Fibroblast of lung (primary cell): ENCODE measurements around the gene CDKAL1. TPM values are rescaled to one million over a fixed set of nuclear protein-coding genes. Genes with fewer than 3 reads are reported as not detected.

Source experiments
- DNase-seq, 2 donors: peaks; one replicate each; pipeline versions ENCODE4 v3.0.0 to v3.0.0-alpha.2; 2010; ENCODE audit warnings: low read depth in 2 of 2
- H2AFZ ChIP-seq: 2 replicates; pipeline ENCODE4 v1.5.1; 2012; ENCODE audit warnings: low read length, control low read depth, inconsistent platforms
- H3K27ac ChIP-seq: 2 replicates; pipeline ENCODE4 v1.5.1; 2011; ENCODE audit warnings: low read length, control low read depth; ENCODE audit not compliant: insufficient read depth
- H3K27me3 ChIP-seq: 2 replicates; pipeline ENCODE4 v1.5.1; 2011; ENCODE audit warnings: mild to moderate bottlenecking, low read length; ENCODE audit not compliant: control insufficient read depth, insufficient read depth
- H3K36me3 ChIP-seq: 2 replicates; pipeline ENCODE4 v1.5.1; 2011; ENCODE audit warnings: low read length; ENCODE audit not compliant: control insufficient read depth, insufficient read depth
- H3K4me1 ChIP-seq: 2 replicates; pipeline ENCODE4 v1.5.1; 2011; ENCODE audit warnings: low read length; ENCODE audit not compliant: control insufficient read depth, insufficient read depth; ENCODE audit errors: extremely low read depth
- H3K4me2 ChIP-seq: 2 replicates; pipeline ENCODE4 v1.5.1; 2011; ENCODE audit warnings: low read length, control low read depth; ENCODE audit not compliant: insufficient read depth; ENCODE audit errors: extremely low read depth
- H3K4me3 ChIP-seq, 4 experiments: fragments of 200-600 bp in 1 of 4; sonication (generic) in 1 of 4; replicated peaks in 1 of 4; 2 replicates each; pipeline ENCODE4 v1.5.1; 2011 to 2016; ENCODE audit warnings: low read length in 4 of 4, low read depth in 3 of 4, mild to moderate bottlenecking in 3 of 4, control low read depth in 2 of 4, inconsistent platforms in 1 of 4, mixed read lengths in 1 of 4; ENCODE audit not compliant: insufficient read depth in 1 of 4; ENCODE audit errors: control extremely low read depth in 1 of 4
- H3K79me2 ChIP-seq: 2 replicates; pipeline ENCODE4 v1.5.1; 2012; ENCODE audit warnings: mild to moderate bottlenecking, low read length, inconsistent platforms; ENCODE audit not compliant: control insufficient read depth, insufficient read depth
- H3K9ac ChIP-seq: 2 replicates; pipeline ENCODE4 v1.5.1; 2011; ENCODE audit warnings: mild to moderate bottlenecking, low read length, control low read depth; ENCODE audit not compliant: insufficient read depth
- H3K9me3 ChIP-seq: 2 replicates; pipeline ENCODE4 v1.5.1; 2012; ENCODE audit warnings: low read depth, low read length; ENCODE audit not compliant: control insufficient read depth, insufficient read depth
- H4K20me1 ChIP-seq: 2 replicates; pipeline ENCODE4 v1.5.1; 2011; ENCODE audit warnings: low read length; ENCODE audit not compliant: control insufficient read depth, insufficient read depth; ENCODE audit errors: extremely low read depth
- EZH2 ChIP-seq: IDR thresholded peaks from 2 replicates; pipeline ENCODE4 v1.5.1; 2012; ENCODE audit warnings: low read length, control low read depth, mild to moderate bottlenecking; ENCODE audit errors: missing control alignments
- polyA plus RNA-seq, 2 donors: library from polyadenylated mRNA; depleted of rRNA in 1 of 2; stranded (reverse) in 1 of 2; unstranded in 1 of 2; fragments of >200 nt; gene quantifications; 2 replicates each; pipeline ENCODE4 v1.2.1, GENCODE V29; 2011 to 2012; ENCODE audit warnings: missing spikeins in 1 of 2
- total RNA-seq: library from RNA; depleted of rRNA; stranded (reverse); fragments of >200 nt; gene quantifications from 2 replicates; pipeline ENCODE4 v1.2.1, GENCODE V29; 2014
- TF ChIP-seq, protein P1 (sequence below), 2 donors: IDR thresholded peaks in 1 of 2; conservative IDR thresholded peaks in 1 of 2; 1 replicate in 1 of 2; 2 replicates in 1 of 2; pipeline ENCODE4 v1.5.1; 2011 to 2012; ENCODE audit warnings: low read length in 2 of 2, control low read depth in 1 of 2, inconsistent platforms in 1 of 2, low read depth in 1 of 2, mild to moderate bottlenecking in 1 of 2

The CDKAL1 gene
- total and polyA plus RNA-seq, 2 donors (not counting 1 experiment from before 2014, with no cell fraction given): 7.4 to 15.0 TPM

DNA sequence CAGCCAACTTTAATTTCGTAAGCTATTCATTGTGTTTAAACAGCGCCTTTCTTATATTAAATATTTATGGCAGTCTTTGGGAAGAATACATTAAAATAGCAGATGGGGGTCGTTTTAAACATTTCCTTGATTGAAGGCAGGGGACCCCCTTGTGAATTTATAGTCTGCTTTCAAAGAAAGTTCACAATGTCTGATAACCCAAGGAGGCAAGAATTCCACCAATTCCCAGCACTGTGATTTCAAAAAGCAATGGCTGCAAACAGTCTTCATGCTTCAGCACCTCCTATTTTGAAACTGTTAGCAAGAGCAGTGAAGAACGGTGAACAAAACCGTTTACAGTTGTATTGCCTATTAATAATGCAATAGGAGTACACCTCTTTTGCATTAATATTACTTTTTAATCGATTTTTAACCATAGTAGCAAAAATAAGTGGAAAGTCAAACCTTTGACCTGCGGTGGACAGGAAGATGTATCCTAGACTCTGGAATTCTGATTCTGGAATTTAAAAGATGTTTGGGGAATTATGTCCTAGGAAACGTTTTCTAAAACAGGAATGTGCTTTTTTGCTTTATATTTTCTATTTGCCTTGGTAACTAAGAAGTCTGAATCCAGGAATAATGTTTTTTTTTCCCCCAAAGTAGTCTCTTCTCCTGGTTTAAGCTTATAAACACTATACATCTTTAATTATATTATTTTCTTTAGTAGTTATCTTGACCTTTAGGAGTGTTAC, 393.0 kb downstream of the CDKAL1 start:
- no peaks in the 10 kb centered on the region for H3K9me3 ChIP-seq
- no peak overlapping the region for H3K27ac ChIP-seq
- H4K20me1 ChIP-seq: no peaks in the 10 kb centered on the region
- H3K4me1 ChIP-seq: peaks cover 6% of the 10 kb centered on the region
- no peaks in the 10 kb centered on the region for H3K79me2 ChIP-seq
- no peak overlapping the region for H3K9ac ChIP-seq
- H3K4me2 ChIP-seq: no peak overlapping the region
- H3K27me3 ChIP-seq: no peaks in the 10 kb centered on the region
- no peak overlapping the region for H3K4me3 ChIP-seq
- no peak for DNase-seq
- no peak for TF ChIP-seq EZH2
- TF ChIP-seq, protein P1, sequence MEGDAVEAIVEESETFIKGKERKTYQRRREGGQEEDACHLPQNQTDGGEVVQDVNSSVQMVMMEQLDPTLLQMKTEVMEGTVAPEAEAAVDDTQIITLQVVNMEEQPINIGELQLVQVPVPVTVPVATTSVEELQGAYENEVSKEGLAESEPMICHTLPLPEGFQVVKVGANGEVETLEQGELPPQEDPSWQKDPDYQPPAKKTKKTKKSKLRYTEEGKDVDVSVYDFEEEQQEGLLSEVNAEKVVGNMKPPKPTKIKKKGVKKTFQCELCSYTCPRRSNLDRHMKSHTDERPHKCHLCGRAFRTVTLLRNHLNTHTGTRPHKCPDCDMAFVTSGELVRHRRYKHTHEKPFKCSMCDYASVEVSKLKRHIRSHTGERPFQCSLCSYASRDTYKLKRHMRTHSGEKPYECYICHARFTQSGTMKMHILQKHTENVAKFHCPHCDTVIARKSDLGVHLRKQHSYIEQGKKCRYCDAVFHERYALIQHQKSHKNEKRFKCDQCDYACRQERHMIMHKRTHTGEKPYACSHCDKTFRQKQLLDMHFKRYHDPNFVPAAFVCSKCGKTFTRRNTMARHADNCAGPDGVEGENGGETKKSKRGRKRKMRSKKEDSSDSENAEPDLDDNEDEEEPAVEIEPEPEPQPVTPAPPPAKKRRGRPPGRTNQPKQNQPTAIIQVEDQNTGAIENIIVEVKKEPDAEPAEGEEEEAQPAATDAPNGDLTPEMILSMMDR (conservative IDR thresholded peaks at IDR 0.05 in 1 of 2, IDR thresholded peaks at IDR 0.05 in 1 of 2; ENCODE audit: low read depth in 1 of 2, low read length in 2 of 2): no peak
- H3K36me3 ChIP-seq: no peaks in the 10 kb centered on the region
- no peak overlapping the region for H2AFZ ChIP-seq

DNA sequence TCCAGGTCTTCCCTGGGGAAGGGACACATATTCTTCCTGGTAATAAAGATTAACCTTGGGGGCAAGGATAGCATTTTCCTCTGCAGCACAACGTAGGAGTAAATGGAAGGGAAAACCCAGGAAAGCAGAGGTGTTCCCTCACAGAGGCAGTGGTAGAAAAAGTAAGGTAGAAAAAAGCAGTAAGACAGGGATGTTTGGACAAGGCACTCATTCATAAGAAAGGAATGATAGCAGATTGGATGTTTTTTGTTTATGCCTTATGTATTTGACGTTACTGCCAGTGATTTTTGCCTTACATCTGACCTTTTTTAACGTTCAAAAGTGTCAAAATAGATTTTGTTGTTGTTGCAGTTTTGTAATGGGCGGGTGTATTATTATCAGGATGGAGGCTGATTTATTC, 395.0 kb downstream of the CDKAL1 start:
- no peak overlapping the region for H3K9ac ChIP-seq
- DNase-seq: peak in 1 of 2 donors; percentile 41

DNA sequence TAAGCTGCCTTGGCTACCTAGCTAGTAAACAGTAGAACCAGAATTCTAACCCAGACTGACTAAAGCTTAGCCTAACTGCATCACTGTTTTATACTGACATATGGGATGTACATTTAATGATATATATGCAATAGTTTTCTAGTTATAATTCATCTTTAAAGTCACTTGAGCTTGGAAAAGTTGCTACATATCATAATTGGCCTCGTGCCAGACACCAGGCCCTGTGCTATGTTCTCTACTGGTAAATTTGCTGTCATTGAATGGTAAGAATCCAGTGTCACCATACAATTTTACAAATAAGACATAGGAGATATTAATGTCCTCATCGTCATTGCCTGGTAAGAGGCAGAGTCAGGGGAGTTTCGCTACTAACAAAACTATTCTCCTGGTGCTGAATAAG, 396.8 kb downstream of the CDKAL1 start:
- H3K9me3 ChIP-seq: no peaks in the 10 kb centered on the region
- H3K4me3 ChIP-seq: no peak overlapping the region
- H3K9ac ChIP-seq: no peak overlapping the region
- TF ChIP-seq, protein P1 (conservative IDR thresholded peaks at IDR 0.05 in 1 of 2, IDR thresholded peaks at IDR 0.05 in 1 of 2; ENCODE audit: low read depth in 1 of 2, low read length in 2 of 2): no peak
- no peak for TF ChIP-seq EZH2
- no peaks in the 10 kb centered on the region for H3K79me2 ChIP-seq
- no peak overlapping the region for H3K27ac ChIP-seq
- no peaks in the 10 kb centered on the region for H4K20me1 ChIP-seq
- peak in 1 of 2 donors; percentile 23 for DNase-seq
- H2AFZ ChIP-seq: no peak overlapping the region
- H3K36me3 ChIP-seq: no peaks in the 10 kb centered on the region
- H3K4me1 ChIP-seq: peaks cover 4% of the 10 kb centered on the region
- no peaks in the 10 kb centered on the region for H3K27me3 ChIP-seq
- no peak overlapping the region for H3K4me2 ChIP-seq

More for the DNA sequence above, 395.0 kb downstream of the CDKAL1 start:
- TF ChIP-seq EZH2: no peak
- TF ChIP-seq, protein P1 (conservative IDR thresholded peaks at IDR 0.05 in 1 of 2, IDR thresholded peaks at IDR 0.05 in 1 of 2; ENCODE audit: low read depth in 1 of 2, low read length in 2 of 2): no peak
- H3K4me1 ChIP-seq: peaks cover 4% of the 10 kb centered on the region
- no peak overlapping the region for H3K27ac ChIP-seq
- H3K27me3 ChIP-seq: no peaks in the 10 kb centered on the region
- no peak overlapping the region for H3K4me3 ChIP-seq
- no peaks in the 10 kb centered on the region for H3K79me2 ChIP-seq
- no peaks in the 10 kb centered on the region for H3K9me3 ChIP-seq
- H3K36me3 ChIP-seq: no peaks in the 10 kb centered on the region
- no peaks in the 10 kb centered on the region for H4K20me1 ChIP-seq
- H2AFZ ChIP-seq: no peak overlapping the region
- H3K4me2 ChIP-seq: no peak overlapping the region
